K562 (cell line): ENCODE measurements around the gene PTPN5. TPM values are rescaled to one million over a fixed set of nuclear protein-coding genes. Genes with fewer than 3 reads are reported as not detected.

Source experiments
- ATAC-seq: fragments of 200-7000 bp; cut with Tn5 transposase; 3 replicates; pipeline ENCODE4 v1.9.1; 2020; ENCODE audit warnings: moderate library complexity
- BruUV-seq: library from RNA; stranded (reverse); fragments of 400-500 nt; replicated peaks from 2 replicates; lab custom pipeline; 2021; lab: Mats Ljungman, UMichigan
- CTCF ChIA-PET: fragments of 300-600 bp; formaldehyde crosslinking; extraction: SDS; loops from one replicate; lab custom pipeline; 2021; ENCODE audit warnings: low intra/inter-chr PET ratio; lab: Yijun Ruan, JAX
- POLR2A ChIA-PET: fragments of 300-600, 350-650 bp; sonication (Branson Sonifier 250); formaldehyde crosslinking; extraction: SDS; loops from one replicate; lab custom pipeline; 2021; ENCODE audit warnings: antibody characterized with exemption, inconsistent platforms; lab: Yijun Ruan, JAX
- DNase-seq, 4 experiments: peaks; one replicate each; pipeline versions ENCODE4 v3.0.0 to v3.0.0-alpha.2; 2011 to 2018; ENCODE audit warnings: low spot score in 3 of 4, mixed read lengths in 3 of 4; ENCODE audit errors: extremely low read depth in 1 of 4
- FAIRE-seq: peaks from 2 replicates; lab custom pipeline; 2011; peaks lifted over from hg19 to GRCh38; lab: Jason Lieb, UNC
- H2AFZ ChIP-seq: 2 replicates; pipeline ENCODE4 v1.6.0; 2011; ENCODE audit warnings: low read depth, low read length, control low read depth, inconsistent platforms
- H3K27ac ChIP-seq: fragments of 200-600 bp; 3 replicates; pipeline ENCODE4 v1.8.0; 2011; ENCODE audit warnings: low read depth, mild to moderate bottlenecking, control low read depth, inconsistent platforms, low read length, moderate library complexity, mixed read lengths; ENCODE audit errors: extremely low read depth
- H3K27me3 ChIP-seq, 2 experiments: fragments of 300-600 bp in 1 of 2; 2 replicates in 1 of 2; 3 replicates in 1 of 2; pipeline versions ENCODE4 v1.6.0 to v1.8.0; 2011; ENCODE audit warnings: inconsistent platforms in 2 of 2, low read length in 2 of 2, mild to moderate bottlenecking in 1 of 2, mixed read lengths in 1 of 2, moderate library complexity in 1 of 2; ENCODE audit not compliant: control insufficient read depth in 2 of 2, insufficient read depth in 2 of 2
- H3K36me3 ChIP-seq: fragments of 300-600 bp; 3 replicates; pipeline ENCODE4 v1.8.0; 2011; ENCODE audit warnings: mild to moderate bottlenecking, low read length, inconsistent platforms; ENCODE audit not compliant: control insufficient read depth, insufficient read depth
- H3K4me1 ChIP-seq, 2 experiments: fragments of 200-600 bp in 1 of 2; replicated peaks in 1 of 2; 2 replicates in 1 of 2; 3 replicates in 1 of 2; pipeline versions ENCODE4 v1.5.1 to v1.8.0; 2011; ENCODE audit warnings: inconsistent platforms in 2 of 2, low read length in 2 of 2, mild to moderate bottlenecking in 1 of 2, mixed read lengths in 1 of 2, moderate library complexity in 1 of 2; ENCODE audit not compliant: control insufficient read depth in 2 of 2, insufficient read depth in 2 of 2
- H3K4me2 ChIP-seq: 2 replicates; pipeline ENCODE4 v1.6.1; 2011; ENCODE audit warnings: low read length, control low read depth, inconsistent platforms, mixed read lengths; ENCODE audit not compliant: insufficient read depth
- H3K4me3 ChIP-seq: fragments of 200-600 bp; sonication (generic), shearing (Covaris generic); 2 replicates; pipeline ENCODE4 v1.5.1; 2016; ENCODE audit warnings: control low read depth, inconsistent platforms
- H3K79me2 ChIP-seq: fragments of 200-600 bp; 3 replicates; pipeline ENCODE4 v1.8.0; 2011; ENCODE audit warnings: low read length, inconsistent platforms; ENCODE audit not compliant: control insufficient read depth, insufficient read depth
- H3K9ac ChIP-seq, 2 experiments: 2 replicates each; pipeline versions ENCODE4 v1.6.0 to v1.6.1; 2011; ENCODE audit warnings: low read depth in 2 of 2, low read length in 2 of 2, control low read depth in 1 of 2, inconsistent platforms in 1 of 2, mild to moderate bottlenecking in 1 of 2, mixed read lengths in 1 of 2; ENCODE audit not compliant: insufficient read depth in 1 of 2
- H3K9me1 ChIP-seq: one replicate; pipeline ENCODE4 v1.6.0; 2011; ENCODE audit warnings: inconsistent platforms, mild to moderate bottlenecking, low read length, moderate library complexity; ENCODE audit not compliant: control insufficient read depth, insufficient read depth
- H3K9me3 ChIP-seq: replicated peaks from 2 replicates; pipeline ENCODE4 v1.5.1; 2011; ENCODE audit warnings: low read depth, low read length, inconsistent platforms; ENCODE audit not compliant: control insufficient read depth, insufficient read depth
- H4K20me1 ChIP-seq: replicated peaks from 2 replicates; pipeline ENCODE4 v1.6.1; 2011; ENCODE audit warnings: low read length, inconsistent platforms, mixed read lengths; ENCODE audit not compliant: control insufficient read depth, insufficient read depth
- CHCHD3 ChIP-seq: fragments of 250-450 bp; sonication (Bioruptor Pico); IDR thresholded peaks from 2 replicates; pipeline ENCODE4 v2.1.2; 2022; ENCODE audit warnings: mild to moderate bottlenecking
- E2F6 ChIP-seq, 2 experiments: IDR thresholded peaks; 2 replicates each; pipeline ENCODE4 v1.6.1; 2011; ENCODE audit warnings: borderline replicate concordance in 1 of 2, control low read depth in 1 of 2, low read depth in 1 of 2, low read length in 1 of 2, mild to moderate bottlenecking in 1 of 2, mixed read lengths in 1 of 2, moderate library complexity in 1 of 2; ENCODE audit not compliant: insufficient read depth in 1 of 2, insufficient read length in 1 of 2, poor library complexity in 1 of 2, severe bottlenecking in 1 of 2; ENCODE audit errors: extremely low read depth in 1 of 2
- ELF4 ChIP-seq: fragments of 450-650 bp; formaldehyde crosslinking; IDR thresholded peaks from 2 replicates; pipeline ENCODE4 v1.4.0; 2022; ENCODE audit warnings: missing genetic modification characterization
- FOXO4 ChIP-seq: fragments of 450-650 bp; formaldehyde crosslinking; IDR thresholded peaks from 2 replicates; pipeline ENCODE4 v1.4.0; 2020; ENCODE audit warnings: mild to moderate bottlenecking, moderate library complexity
- HDAC1 ChIP-seq, 2 experiments: fragments of 450-650 bp; IDR thresholded peaks; 2 replicates each; pipeline ENCODE4 v1.6.1; 2016 to 2017; ENCODE audit warnings: inconsistent platforms in 1 of 2, mild to moderate bottlenecking in 1 of 2, moderate library complexity in 1 of 2
- MEF2A ChIP-seq: IDR thresholded peaks from 2 replicates; pipeline ENCODE4 v1.6.1; 2011; ENCODE audit warnings: low read depth, mild to moderate bottlenecking, low read length, moderate library complexity; ENCODE audit not compliant: control insufficient read depth
- NR2C1 ChIP-seq, 2 experiments: fragments of 450-650 bp; IDR thresholded peaks; 2 replicates each; pipeline ENCODE4 v1.6.1; 2017; ENCODE audit warnings: mild to moderate bottlenecking in 2 of 2, antibody characterized with exemption in 1 of 2, inconsistent platforms in 1 of 2, missing compliant biosample characterization in 1 of 2, missing genetic modification characterization in 1 of 2
- NR2C2 ChIP-seq, 2 experiments: fragments of 200-800 bp in 1 of 2; sonication (Bioruptor generic) in 1 of 2; sonication (generic) in 1 of 2; formaldehyde crosslinking in 1 of 2; IDR thresholded peaks; 2 replicates each; pipeline versions ENCODE4 v1.6.1 to v1.8.0; 2016 to 2022; ENCODE audit warnings: mild to moderate bottlenecking in 1 of 2, missing compliant biosample characterization in 1 of 2, missing genetic modification characterization in 1 of 2, missing genetic modification reagents in 1 of 2
- SRF ChIP-seq, 2 experiments: fragments of 250-450, 450-650 bp in 1 of 2; sonication (Bioruptor Pico) in 1 of 2; sonication (generic) in 1 of 2; formaldehyde crosslinking; IDR thresholded peaks; 2 replicates each; pipeline versions ENCODE4 v1.5.0 to v1.5.1; 2020 to 2022; ENCODE audit warnings: mild to moderate bottlenecking in 1 of 2, missing genetic modification reagents in 1 of 2
- TRIM28 ChIP-seq: fragments of 450-650 bp; IDR thresholded peaks from 2 replicates; pipeline ENCODE4 v1.6.1; 2017
- USF1 ChIP-seq: sonication (generic); formaldehyde crosslinking; IDR thresholded peaks from 2 replicates; pipeline ENCODE4 v1.9.0; 2022; ENCODE audit warnings: mild to moderate bottlenecking, missing genetic modification reagents
- ZNF436 ChIP-seq: fragments of 250-450, 450-650 bp; sonication (Bioruptor Pico); formaldehyde crosslinking; IDR thresholded peaks from 2 replicates; pipeline ENCODE4 v1.7.0; 2020; ENCODE audit warnings: mild to moderate bottlenecking
- WGBS: fragments of 100-300 bp; shearing (Covaris generic); methylation state at CpG from one replicate; pipeline ENCODE4 v1.1.6; 2016; ENCODE audit warnings: low coverage, mixed read lengths; ENCODE audit not compliant: insufficient coverage; ENCODE audit errors: missing lambda C conversion rate; 5-methylcytosine and 5-hydroxymethylcytosine counted together
- in situ Hi-C: fragments of 300-500 bp; cut with MboI; formaldehyde crosslinking; loops from 4 replicates; pipeline ENCODE4 v1.15.0; 2018; ENCODE audit warnings: inconsistent platforms, mixed read lengths
- intact Hi-C: fragments of 100-400 bp; cut with micrococcal nuclease; formaldehyde crosslinking; loops from 2 replicates; pipeline ENCODE4 v1.14.2; 2022
- polyA plus RNA-seq, 8 experiments: library from polyadenylated mRNA; depleted of rRNA in 4 of 8; stranded (reverse) in 5 of 8; unstranded in 3 of 8; fragments of >200 nt; fragmentation: Nextera tagmentation in 2 of 8; fragmentation: Illumina TruSeq in 1 of 8; extraction: Ambion mirVana in 2 of 8; extraction: Trizol in 1 of 8; gene quantifications; 2 replicates each; pipeline versions ENCODE4 v1.2.1 to v1.2.3, GENCODE V29; 2011 to 2014; ENCODE audit warnings: inconsistent platforms in 1 of 8, missing spikeins in 1 of 8
- total RNA-seq, 7 experiments: library from RNA; depleted of rRNA in 6 of 7; stranded (reverse); fragments of >200 nt in 6 of 7; fragmentation: Illumina TruSeq in 2 of 7; extraction: Trizol in 2 of 7; gene quantifications; 2 replicates each; pipeline versions ENCODE4 v1.2.1 to v1.2.3, GENCODE V29; 2011 to 2021; ENCODE audit warnings: low replicate concordance in 1 of 7

PTPN5 gene
- total and polyA plus RNA-seq, 9 of the 15 experiments (the other 6 are each of a cell fraction or from before 2014, with no cell fraction given) = not detected

- Histone ChIP-seq H3K9ac (no peak overlapping the region), H3K9me1 (peaks cover 3% of the 10 kb centered on the region), H3K4me1 (no peaks in the 10 kb centered on the region; a peak in 1 of 5 replicates), H2AFZ (no peak overlapping the region), H3K27me3 (peaks cover under 1 to 48% of the 10 kb centered on the region in 2 experiments; a peak in 4 of 5 replicates), H3K36me3 (no peaks in the 10 kb centered on the region), H3K27ac (no peak overlapping the region), H3K79me2 (no peaks in the 10 kb centered on the region), H3K9me3 (no peaks in the 10 kb centered on the region), H3K4me2 (no peak overlapping the region), H4K20me1 (peaks cover 8% of the 10 kb centered on the region), H3K4me3 (no peak overlapping the region)
- 6% methylated on average over 7 of the region's 7 CpGs for WGBS
- TF ChIP-seq ZNF436 (CRISPR knock-in tag) (no peak), MEF2A (no peak), SRF (CRISPR knock-in tag; IDR thresholded peaks at IDR 0.05) (no peak), USF1 (CRISPR knock-in tag) (no peak), HDAC1 (IDR thresholded peaks at IDR 0.05) (no peak), E2F6 (IDR thresholded peaks at IDR 0.05; ENCODE audit: borderline replicate concordance in 1 of 2, extremely low read depth in 1 of 2, insufficient read depth in 1 of 2, insufficient read length in 1 of 2, low read depth in 1 of 2, low read length in 1 of 2, poor library complexity in 1 of 2, severe bottlenecking in 1 of 2) (no peak), CHCHD3 (no peak), NR2C1 (IDR thresholded peaks at IDR 0.05) (no peak), NR2C1 (tag; IDR thresholded peaks at IDR 0.05) (no peak), TRIM28 (no peak), ELF4 (CRISPR knock-in tag) (no peak), NR2C2 (CRISPR knock-in tag; IDR thresholded peaks at IDR 0.05) (no peak), NR2C2 (tag; IDR thresholded peaks at IDR 0.05) (no peak), FOXO4 (no peak)
- CTCF ChIA-PET = no interaction called here
- FAIRE-seq = no peak
- DNase-seq = no peak
- BruUV-seq = no TSS peak
- intact Hi-C loops = loop anchor here (1.0 kb wide), 2 partner anchors 28 to 78 kb away; no protein-coding TSS in a partner anchor
- POLR2A ChIA-PET = interaction anchor here (0.7 kb wide), 1 partner anchor 1344 kb away, joined by 3 read pairs; no protein-coding TSS in a partner anchor
- ATAC-seq = no peak
- in situ Hi-C loops = no loop called here
Observed at GRCh38 chr11:18774801-18775200, 16.8 kb downstream of the PTPN5 start.
